Osteocyte (in vitro differentiated cells): ENCODE measurements around the gene FAM47E. TPM values are rescaled to one million over a fixed set of nuclear protein-coding genes. Genes with fewer than 3 reads are reported as not detected.

Source experiments
- DNase-seq: peaks from one replicate; pipeline ENCODE4 v3.0.0; 2021; ENCODE audit warnings: mixed read lengths; ENCODE audit not compliant: unreplicated experiment; ENCODE audit errors: extremely low spot score
- H3K27ac Mint-ChIP-seq: one replicate; pipeline ENCODE4 v1.8.0; 2021; ENCODE audit warnings: mild to moderate bottlenecking, mixed read lengths; ENCODE audit not compliant: unreplicated experiment
- H3K27me3 Mint-ChIP-seq: one replicate; pipeline ENCODE4 v1.8.0; 2021; ENCODE audit warnings: mixed read lengths; ENCODE audit not compliant: unreplicated experiment
- H3K36me3 Mint-ChIP-seq: one replicate; pipeline ENCODE4 v1.8.0; 2021; ENCODE audit warnings: mixed read lengths; ENCODE audit not compliant: unreplicated experiment
- H3K4me1 Mint-ChIP-seq: one replicate; pipeline ENCODE4 v1.8.0; 2021; ENCODE audit warnings: mixed read lengths; ENCODE audit not compliant: unreplicated experiment
- H3K4me3 Mint-ChIP-seq: one replicate; pipeline ENCODE4 v1.8.0; 2021; ENCODE audit warnings: mild to moderate bottlenecking, moderate library complexity, mixed read lengths; ENCODE audit not compliant: unreplicated experiment
- H3K9me3 Mint-ChIP-seq: one replicate; pipeline ENCODE4 v1.8.0; 2021; ENCODE audit warnings: mixed read lengths; ENCODE audit not compliant: unreplicated experiment
- CTCF ChIP-seq: fragments of 200-600 bp; sonication (generic); IDR thresholded peaks from 2 replicates; pipeline ENCODE4 v1.5.0; 2021; ENCODE audit warnings: antibody characterized with exemption, mild to moderate bottlenecking, moderate library complexity
- total RNA-seq: library from RNA; stranded (reverse); gene quantifications from 2 replicates; pipeline ENCODE4 v1.2.1, GENCODE V29; 2021

FAM47E gene
- total RNA-seq, 1 donor from 2014 or later, result 0.70 TPM

- no peaks in the 10 kb centered on the region for H3K27me3 Mint-ChIP-seq
- peaks cover 43% of the 10 kb centered on the region for H3K4me1 Mint-ChIP-seq
- TF ChIP-seq CTCF, result no peak
- DNase-seq, result no peak
- no peak overlapping the region for H3K4me3 Mint-ChIP-seq
- no peaks in the 10 kb centered on the region for H3K36me3 Mint-ChIP-seq
- no peak overlapping the region for H3K27ac Mint-ChIP-seq
- H3K9me3 Mint-ChIP-seq, result no peaks in the 10 kb centered on the region
These were observed 36.4 kb upstream of the FAM47E start for GRCh38 chr4:76215077-76215476.

GRCh38 chr4:76216524-76216923 lies 35.0 kb upstream of the FAM47E start:
- H3K4me3 Mint-ChIP-seq, result no peak overlapping the region
- no peaks in the 10 kb centered on the region for H3K27me3 Mint-ChIP-seq
- no peak for DNase-seq
- peaks cover 28% of the 10 kb centered on the region for H3K4me1 Mint-ChIP-seq
- no peak overlapping the region for H3K27ac Mint-ChIP-seq
- TF ChIP-seq CTCF, result no peak
- no peaks in the 10 kb centered on the region for H3K9me3 Mint-ChIP-seq
- H3K36me3 Mint-ChIP-seq, result no peaks in the 10 kb centered on the region

- TF ChIP-seq CTCF, result no peak
- no peaks in the 10 kb centered on the region for H3K36me3 Mint-ChIP-seq
- H3K27me3 Mint-ChIP-seq, result no peaks in the 10 kb centered on the region
- DNase-seq, result no peak
- no peak overlapping the region for H3K27ac Mint-ChIP-seq
- H3K9me3 Mint-ChIP-seq, result no peaks in the 10 kb centered on the region
- H3K4me3 Mint-ChIP-seq, result no peak overlapping the region
- peaks cover 22% of the 10 kb centered on the region for H3K4me1 Mint-ChIP-seq
These were observed 34.3 kb upstream of the FAM47E start for GRCh38 chr4:76216975-76217814.

GRCh38 chr4:76219299-76220055 lies 32.0 kb upstream of the FAM47E start:
- DNase-seq, result no peak
- TF ChIP-seq CTCF, result no peak
- H3K27me3 Mint-ChIP-seq, result no peaks in the 10 kb centered on the region
- no peak overlapping the region for H3K27ac Mint-ChIP-seq
- H3K36me3 Mint-ChIP-seq, result no peaks in the 10 kb centered on the region
- H3K4me1 Mint-ChIP-seq, result peaks cover 9% of the 10 kb centered on the region
- no peaks in the 10 kb centered on the region for H3K9me3 Mint-ChIP-seq
- H3K4me3 Mint-ChIP-seq, result no peak overlapping the region

- no peak overlapping the region for H3K27ac Mint-ChIP-seq
- peaks cover 4% of the 10 kb centered on the region for H3K4me1 Mint-ChIP-seq
- TF ChIP-seq CTCF, result no peak
- no peak for DNase-seq
- no peak overlapping the region for H3K4me3 Mint-ChIP-seq
- peaks cover 20% of the 10 kb centered on the region for H3K9me3 Mint-ChIP-seq
- peaks cover 6% of the 10 kb centered on the region for H3K36me3 Mint-ChIP-seq
- peaks cover 10% of the 10 kb centered on the region for H3K27me3 Mint-ChIP-seq
These were observed 27.4 kb upstream of the FAM47E start for GRCh38 chr4:76224171-76224570.
